AG08396 (cell line): ENCODE results near the gene TNFRSF1B.
"Not testable (repeated sequence)": the region's sequence is repeated elsewhere in the genome, so short reads cannot be mapped to it uniquely, and the experiment has no call there.

ENCODE experiments used
- DNase-seq: peaks from one replicate; pipeline ENCODE4 v3.0.0; 2012; ENCODE audit warnings: low spot score, mixed read lengths

The TNFRSF1B gene

GRCh38 chr1:12222700-12223099, 55.9 kb downstream of the TNFRSF1B start:
- not testable (repeated sequence) for DNase-seq

DNA sequence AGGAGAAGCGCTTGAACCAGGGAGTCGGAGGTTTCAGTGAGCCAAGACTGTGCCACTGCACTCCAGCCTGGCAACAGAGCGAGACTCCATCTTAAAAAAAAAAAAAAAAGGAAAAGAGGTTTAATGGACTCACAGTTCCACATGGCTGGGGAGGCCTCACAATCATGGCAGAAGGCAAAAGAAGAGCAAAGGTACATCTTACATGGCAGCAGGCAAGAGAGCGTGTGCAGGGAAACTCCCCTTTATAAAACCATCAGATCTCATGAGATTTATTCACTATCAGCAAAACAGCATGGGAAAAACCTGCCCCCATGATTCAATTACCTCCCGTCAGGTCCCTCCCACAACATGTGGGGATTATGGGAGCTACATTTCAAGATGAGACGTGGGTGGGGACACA, 57.3 kb downstream of the TNFRSF1B start:
- not testable (repeated sequence) for DNase-seq

DNA sequence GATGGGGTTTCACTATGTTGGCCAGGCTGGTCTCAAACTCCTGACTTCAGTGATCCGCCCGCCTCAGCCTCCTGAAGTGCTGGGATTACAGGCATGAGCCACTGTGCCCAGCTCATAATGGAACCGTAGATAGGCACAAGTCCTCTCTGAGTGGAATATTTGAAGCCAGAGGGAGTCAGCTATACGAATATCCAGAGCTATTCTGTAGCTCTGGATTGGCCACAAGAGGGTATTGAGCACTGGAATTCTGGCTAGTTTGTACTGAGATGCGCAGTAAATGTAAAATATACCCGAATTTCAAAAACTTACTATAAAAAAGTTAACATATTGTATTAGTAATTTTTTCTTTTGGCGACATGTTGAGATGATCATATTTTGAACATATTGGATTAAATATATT, 62.2 kb downstream of the TNFRSF1B start:
- no peak for DNase-seq

DNA sequence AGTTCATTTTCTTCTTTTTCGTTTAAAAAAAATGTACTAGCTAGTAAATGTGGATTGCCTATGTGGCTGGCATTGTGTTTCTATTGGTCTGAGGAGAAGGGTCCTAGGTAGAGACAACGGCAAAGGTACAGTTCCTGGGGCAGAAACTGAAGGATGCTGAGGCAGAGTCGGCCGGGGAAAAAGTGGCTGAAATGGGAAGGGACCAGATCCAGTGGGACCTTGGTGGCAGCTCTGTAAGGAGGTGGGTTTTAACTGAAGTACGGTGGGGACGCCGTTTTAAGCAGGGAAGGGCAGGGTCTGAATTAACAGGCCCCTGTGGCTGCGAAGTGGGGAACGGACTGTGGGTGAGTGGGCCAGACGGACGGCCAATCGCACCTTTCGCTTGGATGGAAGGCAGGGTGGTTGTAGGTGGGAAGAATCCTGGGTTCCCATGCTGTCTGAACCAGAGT, 62.6 kb downstream of the TNFRSF1B start:
- no peak for DNase-seq

DNA sequence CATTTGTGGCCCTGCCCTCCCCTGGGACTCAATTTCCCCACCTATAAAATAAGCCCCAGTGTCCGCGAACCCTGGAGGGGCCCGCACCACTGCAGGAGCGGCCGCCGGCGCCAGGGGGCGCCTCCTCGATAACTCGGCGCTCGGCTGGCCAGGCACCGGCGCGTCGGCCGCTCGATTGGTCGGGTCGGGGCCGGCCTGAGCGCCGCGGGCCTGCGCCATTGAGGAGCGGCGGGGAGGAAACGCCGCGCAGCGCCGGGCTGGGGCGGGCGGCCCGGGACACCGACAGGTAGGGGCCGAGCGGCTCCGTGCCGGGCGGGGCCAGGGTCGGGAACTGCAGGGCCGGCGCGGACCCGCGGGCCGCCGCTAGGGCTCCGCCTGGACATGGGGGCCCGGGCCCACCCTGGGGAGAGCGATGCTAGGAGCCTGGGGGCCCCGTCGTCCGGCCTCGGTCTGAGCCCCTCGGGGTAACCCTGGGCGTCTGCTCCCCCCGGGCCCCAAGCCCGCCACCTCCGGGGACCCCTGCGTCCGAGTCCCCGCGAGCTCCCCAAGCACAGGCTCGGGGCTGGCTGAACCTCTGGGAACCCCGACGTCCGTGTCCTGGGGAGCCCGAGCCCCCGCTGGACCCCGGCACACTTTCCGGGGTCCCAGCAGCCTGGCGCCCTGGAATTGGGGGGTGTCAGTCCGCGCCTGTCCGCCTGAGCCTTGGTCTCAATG, 63.2 kb downstream of the TNFRSF1B start, which contains the start of gene VPS13D:
TSS of gene VPS13D (plus strand) at position 196 of the 714 bp plus-strand sequence. CDS start 4,237 bp downstream, outside the sequence.
- DNase-seq, result peak; percentile 96

GRCh38 chr1:12230549-12231275, 63.9 kb downstream of the TNFRSF1B start:
- peak; percentile 74 for DNase-seq

DNA sequence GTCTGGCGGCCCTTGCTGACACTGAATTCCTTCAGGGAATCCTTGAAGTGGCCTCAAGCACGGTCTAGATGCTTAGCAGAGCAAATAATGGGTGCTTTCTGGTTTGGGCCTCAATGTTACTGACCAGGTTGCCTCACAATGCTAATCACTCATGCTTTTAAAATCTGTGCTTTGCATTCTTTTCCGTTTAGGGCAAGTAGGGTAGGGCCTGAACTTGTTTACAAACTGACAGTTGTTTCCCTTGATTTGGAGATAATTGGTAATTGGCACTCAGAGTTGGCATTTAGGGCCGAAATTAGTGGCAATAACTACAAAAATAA, 64.4 kb downstream of the TNFRSF1B start:
- no peak for DNase-seq

DNA sequence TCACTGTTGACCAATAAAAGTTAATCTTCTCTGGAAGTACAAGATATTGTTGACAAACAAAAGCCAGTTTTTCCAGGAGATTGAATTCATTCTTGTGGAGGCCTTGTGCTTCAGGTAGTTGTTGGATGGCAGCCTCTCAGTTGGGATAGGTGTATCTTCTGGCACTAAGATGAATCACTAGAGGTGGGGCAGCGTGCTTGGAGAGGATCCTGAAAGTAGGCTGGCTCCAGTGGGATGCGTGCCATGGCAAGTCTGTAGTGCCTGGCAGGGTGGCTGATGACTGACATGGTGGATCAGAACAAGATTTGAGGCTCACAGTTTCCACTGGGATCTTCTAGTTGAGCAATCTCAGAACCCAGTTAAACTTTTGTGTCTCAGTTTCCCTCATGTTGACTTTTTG, 65.4 kb downstream of the TNFRSF1B start:
- no peak for DNase-seq

DNA sequence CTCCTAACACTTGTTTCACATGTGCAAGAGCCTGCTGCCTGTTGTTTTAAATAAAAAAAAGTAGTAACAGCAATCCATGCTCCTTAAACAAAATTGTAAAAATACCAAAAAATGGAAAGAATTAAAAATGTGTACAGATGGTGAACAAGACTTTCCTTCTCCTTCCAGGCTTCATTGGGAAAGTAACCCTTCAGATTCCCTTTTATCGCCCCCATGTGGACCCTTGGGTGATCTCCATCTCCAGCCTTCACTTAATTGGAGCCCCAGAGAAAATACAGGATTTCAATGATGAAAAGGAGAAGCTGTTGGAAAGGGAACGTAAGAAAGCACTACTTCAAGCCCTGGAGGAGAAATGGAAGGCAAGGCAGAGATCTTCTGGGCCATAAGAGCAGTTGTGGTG, 77.3 kb downstream of the TNFRSF1B start:
- DNase-seq, result peak; percentile 22

- DNase-seq, result no peak
Measured at GRCh38 chr1:12244585-12244984, 77.8 kb downstream of the TNFRSF1B start.

- DNase-seq, result no peak
Measured at GRCh38 chr1:12245116-12245515, 78.3 kb downstream of the TNFRSF1B start.

- no peak for DNase-seq
Measured at GRCh38 chr1:12245733-12246132, 78.9 kb downstream of the TNFRSF1B start.

- no peak for DNase-seq
Measured at GRCh38 chr1:12246584-12246983, 79.8 kb downstream of the TNFRSF1B start.

DNA sequence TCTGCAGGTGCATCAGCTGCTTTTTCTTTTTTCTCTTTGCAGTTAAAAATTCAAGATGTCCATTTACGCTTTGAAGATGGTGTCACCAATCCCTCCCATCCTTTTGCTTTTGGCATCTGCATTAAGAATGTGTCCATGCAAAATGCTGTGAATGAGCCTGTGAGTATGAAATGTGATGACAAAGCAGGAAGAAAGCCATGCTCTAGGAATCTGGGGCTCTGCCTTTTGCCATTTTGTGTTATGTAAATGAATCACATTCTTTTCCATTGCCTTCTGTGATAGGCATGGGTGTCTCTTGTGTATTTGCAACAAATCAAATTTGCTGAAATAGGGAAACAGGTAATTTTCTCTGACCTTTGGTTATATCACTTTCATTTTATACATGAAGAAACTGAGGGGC, 82.4 kb downstream of the TNFRSF1B start:
- DNase-seq, result peak; percentile 31

- DNase-seq, result no peak
Measured at GRCh38 chr1:12249748-12250147, 83.0 kb downstream of the TNFRSF1B start.

DNA sequence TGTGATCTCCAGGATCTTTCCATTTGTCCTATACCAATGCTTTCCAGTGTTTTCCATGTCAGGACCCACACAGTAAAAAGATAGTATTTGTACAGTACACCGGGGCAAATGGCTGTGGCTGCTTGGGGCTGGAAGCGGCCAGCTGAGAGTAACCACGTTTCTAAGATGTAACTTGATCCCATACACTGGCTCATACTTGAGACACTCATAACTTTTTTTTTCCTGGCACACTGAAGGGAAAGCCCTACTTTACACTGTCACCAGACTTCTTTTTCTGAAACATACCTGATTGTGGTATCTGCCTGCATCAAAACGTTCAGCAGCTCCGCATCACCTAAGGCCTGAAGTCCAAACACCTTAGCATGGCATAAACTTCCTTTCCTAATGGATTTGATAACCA, 84.7 kb downstream of the TNFRSF1B start:
- DNase-seq, result peak; percentile 21

DNA sequence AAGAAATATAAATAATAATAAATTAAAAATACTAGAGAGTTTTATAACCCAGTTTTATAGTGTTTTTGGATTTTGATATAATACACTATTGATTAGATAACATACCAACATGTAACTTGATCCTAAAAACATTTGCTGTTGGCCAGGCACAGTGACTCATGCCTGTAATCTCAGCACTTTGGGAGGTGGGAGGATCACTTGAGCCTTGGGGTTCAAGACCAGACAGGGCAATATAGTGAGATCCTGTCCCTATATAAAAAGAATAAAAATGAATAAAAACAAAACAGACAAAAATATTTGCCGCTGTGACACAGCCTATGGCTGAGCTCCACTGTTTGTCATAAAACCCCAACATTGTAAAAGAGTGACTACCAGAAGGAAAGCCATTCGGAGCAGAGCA, 89.1 kb downstream of the TNFRSF1B start:
- no peak for DNase-seq

GRCh38 chr1:12258272-12258671, 91.5 kb downstream of the TNFRSF1B start:
- no peak for DNase-seq
